ENCODE results near the gene KLHL26. TPM values are rescaled to one million over a fixed set of nuclear protein-coding genes. Genes with fewer than 3 reads are reported as not detected.

Gene KLHL26
- total and polyA plus RNA-seq, 4 donors, result 2.3 to 5.9 (median 2.4) TPM

DNA sequence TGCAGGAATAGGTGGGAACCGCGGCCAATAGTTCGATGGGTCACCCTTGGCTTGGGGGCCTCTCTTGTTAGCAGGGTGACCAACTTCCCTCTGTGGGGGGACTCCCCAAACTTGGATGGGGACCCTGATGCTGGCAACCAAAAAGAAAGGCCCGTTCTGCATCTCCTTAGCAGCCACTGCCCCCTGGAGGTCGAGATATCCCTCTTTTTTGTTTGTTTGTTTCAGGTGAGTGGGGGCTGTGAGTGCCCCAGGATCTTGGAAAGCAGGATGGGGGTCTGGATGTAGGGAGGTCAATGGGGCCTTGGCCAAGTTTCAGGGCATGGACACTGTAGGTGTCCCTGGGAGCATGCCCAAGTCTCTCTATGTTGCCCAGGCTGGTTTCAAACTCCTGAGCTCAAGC lies 39.0 kb downstream of the KLHL26 start:
- Histone ChIP-seq H3K4me3 (ENCODE audit: low read depth in 1 of 3, low read length in 3 of 3) (no peak overlapping the region), H3K9ac (ENCODE audit: low read depth in 1 of 2, low read length in 2 of 2) (no peak overlapping the region), H3K27ac (ENCODE audit: low read depth in 1 of 2, low read length in 2 of 2) (no peak overlapping the region), H3K4me1 (ENCODE audit: control insufficient read depth in 4 of 4, insufficient read depth in 4 of 4, low read length in 3 of 4) (peaks cover 1 to 6% (median 3%) of the 10 kb centered on the region in 4 donors), H3K27me3 (ENCODE audit: control insufficient read depth in 4 of 4, insufficient read depth in 4 of 4, low read length in 3 of 4) (no peaks in the 10 kb centered on the region), H3K36me3 (ENCODE audit: control insufficient read depth in 4 of 4, insufficient read depth in 3 of 4, low read depth in 1 of 4, low read length in 3 of 4) (peaks cover 0 to 2% (median 0%) of the 10 kb centered on the region in 4 donors), H3K9me3 (ENCODE audit: control insufficient read depth in 4 of 4, low read length in 3 of 4) (no peaks in the 10 kb centered on the region)
- DNase-seq (ENCODE audit: low spot score), result no peak
- WGBS, result 57% methylated on average over 5 of the region's 5 CpGs
- TF ChIP-seq TAF1 (conservative IDR thresholded peaks at IDR 0.05) (no peak), RAD21 (IDR thresholded peaks at IDR 0.05) (peak; percentile 48 to 65), FOXA1 (IDR thresholded peaks at IDR 0.05) (no peak)

DNA sequence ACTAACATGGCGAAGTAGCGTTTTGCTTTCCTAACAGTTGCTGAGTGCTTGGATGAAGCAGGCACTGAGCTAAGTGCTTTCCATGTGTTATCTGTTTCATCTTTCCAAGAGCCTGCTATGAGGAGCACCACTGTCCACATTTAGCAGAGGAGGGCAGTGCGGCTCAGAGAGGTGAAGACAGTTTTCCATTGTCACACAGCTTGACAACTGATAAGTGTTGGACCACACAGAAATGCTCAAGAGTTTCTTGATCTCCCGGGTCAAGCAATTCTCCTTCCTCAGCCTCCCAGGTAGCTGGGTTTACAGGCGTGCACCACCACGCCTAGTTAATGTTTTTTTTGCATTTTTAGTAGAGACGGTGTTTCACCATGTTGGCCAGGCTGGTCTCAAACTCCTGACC lies 39.9 kb downstream of the KLHL26 start:
- no peak overlapping the region for H3K9ac ChIP-seq (ENCODE audit: low read depth in 1 of 2, low read length in 2 of 2)
- H3K27ac ChIP-seq (ENCODE audit: low read depth in 1 of 2, low read length in 2 of 2), result no peak overlapping the region
- TF ChIP-seq HNF4A (conservative IDR thresholded peaks at IDR 0.05), result no peak
- TF ChIP-seq RAD21 (IDR thresholded peaks at IDR 0.05), result no peak
- no peak for TF ChIP-seq FOXA2 (IDR thresholded peaks at IDR 0.05)
- TF ChIP-seq, protein P1, sequence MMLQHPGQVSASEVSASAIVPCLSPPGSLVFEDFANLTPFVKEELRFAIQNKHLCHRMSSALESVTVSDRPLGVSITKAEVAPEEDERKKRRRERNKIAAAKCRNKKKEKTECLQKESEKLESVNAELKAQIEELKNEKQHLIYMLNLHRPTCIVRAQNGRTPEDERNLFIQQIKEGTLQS (IDR thresholded peaks at IDR 0.05), result no peak
- TF ChIP-seq JUND (IDR thresholded peaks at IDR 0.05), result no peak
- TF ChIP-seq, protein P2, sequence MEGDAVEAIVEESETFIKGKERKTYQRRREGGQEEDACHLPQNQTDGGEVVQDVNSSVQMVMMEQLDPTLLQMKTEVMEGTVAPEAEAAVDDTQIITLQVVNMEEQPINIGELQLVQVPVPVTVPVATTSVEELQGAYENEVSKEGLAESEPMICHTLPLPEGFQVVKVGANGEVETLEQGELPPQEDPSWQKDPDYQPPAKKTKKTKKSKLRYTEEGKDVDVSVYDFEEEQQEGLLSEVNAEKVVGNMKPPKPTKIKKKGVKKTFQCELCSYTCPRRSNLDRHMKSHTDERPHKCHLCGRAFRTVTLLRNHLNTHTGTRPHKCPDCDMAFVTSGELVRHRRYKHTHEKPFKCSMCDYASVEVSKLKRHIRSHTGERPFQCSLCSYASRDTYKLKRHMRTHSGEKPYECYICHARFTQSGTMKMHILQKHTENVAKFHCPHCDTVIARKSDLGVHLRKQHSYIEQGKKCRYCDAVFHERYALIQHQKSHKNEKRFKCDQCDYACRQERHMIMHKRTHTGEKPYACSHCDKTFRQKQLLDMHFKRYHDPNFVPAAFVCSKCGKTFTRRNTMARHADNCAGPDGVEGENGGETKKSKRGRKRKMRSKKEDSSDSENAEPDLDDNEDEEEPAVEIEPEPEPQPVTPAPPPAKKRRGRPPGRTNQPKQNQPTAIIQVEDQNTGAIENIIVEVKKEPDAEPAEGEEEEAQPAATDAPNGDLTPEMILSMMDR (IDR thresholded peaks at IDR 0.05; ENCODE audit: low read depth, low read length, missing input control), result no peak
- TF ChIP-seq TAF1 (conservative IDR thresholded peaks at IDR 0.05), result no peak
- TF ChIP-seq EGR1 (IDR thresholded peaks at IDR 0.05; ENCODE audit: low read depth in 2 of 2), result no peak
- TF ChIP-seq, protein P3, sequence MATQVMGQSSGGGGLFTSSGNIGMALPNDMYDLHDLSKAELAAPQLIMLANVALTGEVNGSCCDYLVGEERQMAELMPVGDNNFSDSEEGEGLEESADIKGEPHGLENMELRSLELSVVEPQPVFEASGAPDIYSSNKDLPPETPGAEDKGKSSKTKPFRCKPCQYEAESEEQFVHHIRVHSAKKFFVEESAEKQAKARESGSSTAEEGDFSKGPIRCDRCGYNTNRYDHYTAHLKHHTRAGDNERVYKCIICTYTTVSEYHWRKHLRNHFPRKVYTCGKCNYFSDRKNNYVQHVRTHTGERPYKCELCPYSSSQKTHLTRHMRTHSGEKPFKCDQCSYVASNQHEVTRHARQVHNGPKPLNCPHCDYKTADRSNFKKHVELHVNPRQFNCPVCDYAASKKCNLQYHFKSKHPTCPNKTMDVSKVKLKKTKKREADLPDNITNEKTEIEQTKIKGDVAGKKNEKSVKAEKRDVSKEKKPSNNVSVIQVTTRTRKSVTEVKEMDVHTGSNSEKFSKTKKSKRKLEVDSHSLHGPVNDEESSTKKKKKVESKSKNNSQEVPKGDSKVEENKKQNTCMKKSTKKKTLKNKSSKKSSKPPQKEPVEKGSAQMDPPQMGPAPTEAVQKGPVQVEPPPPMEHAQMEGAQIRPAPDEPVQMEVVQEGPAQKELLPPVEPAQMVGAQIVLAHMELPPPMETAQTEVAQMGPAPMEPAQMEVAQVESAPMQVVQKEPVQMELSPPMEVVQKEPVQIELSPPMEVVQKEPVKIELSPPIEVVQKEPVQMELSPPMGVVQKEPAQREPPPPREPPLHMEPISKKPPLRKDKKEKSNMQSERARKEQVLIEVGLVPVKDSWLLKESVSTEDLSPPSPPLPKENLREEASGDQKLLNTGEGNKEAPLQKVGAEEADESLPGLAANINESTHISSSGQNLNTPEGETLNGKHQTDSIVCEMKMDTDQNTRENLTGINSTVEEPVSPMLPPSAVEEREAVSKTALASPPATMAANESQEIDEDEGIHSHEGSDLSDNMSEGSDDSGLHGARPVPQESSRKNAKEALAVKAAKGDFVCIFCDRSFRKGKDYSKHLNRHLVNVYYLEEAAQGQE (IDR thresholded peaks at IDR 0.05), result no peak
- TF ChIP-seq HNF4G (IDR thresholded peaks at IDR 0.05), result no peak
- TF ChIP-seq NR2F2 (IDR thresholded peaks at IDR 0.05), result no peak
- no peak for DNase-seq (ENCODE audit: low spot score)
- peaks cover 0 to 2% (median 0%) of the 10 kb centered on the region in 4 donors for H3K36me3 ChIP-seq (ENCODE audit: control insufficient read depth in 4 of 4, insufficient read depth in 3 of 4, low read depth in 1 of 4, low read length in 3 of 4)
- no peaks in the 10 kb centered on the region for H3K9me3 ChIP-seq (ENCODE audit: control insufficient read depth in 4 of 4, low read length in 3 of 4)
- H3K27me3 ChIP-seq (ENCODE audit: control insufficient read depth in 4 of 4, insufficient read depth in 4 of 4, low read length in 3 of 4), result no peaks in the 10 kb centered on the region
- H3K4me1 ChIP-seq (ENCODE audit: control insufficient read depth in 4 of 4, insufficient read depth in 4 of 4, low read length in 3 of 4), result peaks cover 1 to 6% (median 3%) of the 10 kb centered on the region in 4 donors
- H3K4me3 ChIP-seq (ENCODE audit: low read depth in 1 of 3, low read length in 3 of 3), result no peak overlapping the region
- 88% methylated on average over 7 of the region's 7 CpGs for WGBS

DNA sequence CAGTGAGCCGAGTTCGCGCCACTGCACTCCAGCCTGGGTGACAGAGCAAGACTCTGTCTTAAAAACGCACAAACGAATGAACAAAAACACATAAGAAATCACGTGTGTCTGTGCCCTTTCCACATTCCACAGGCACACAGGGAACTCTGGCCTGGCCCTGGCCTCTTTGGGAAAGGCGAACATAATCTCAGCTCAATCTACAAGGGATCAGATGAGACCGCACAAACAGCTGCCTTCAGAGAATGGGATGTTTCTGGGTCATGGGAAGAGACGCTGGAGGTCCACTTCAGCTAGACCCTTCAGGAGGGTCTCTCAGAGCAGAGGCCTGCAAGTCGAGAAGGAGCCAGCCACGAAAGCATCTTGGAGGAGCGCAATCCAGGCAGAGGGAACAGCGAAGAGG lies 40.3 kb downstream of the KLHL26 start:
- peaks cover 1 to 6% (median 3%) of the 10 kb centered on the region in 4 donors for H3K4me1 ChIP-seq (ENCODE audit: control insufficient read depth in 4 of 4, insufficient read depth in 4 of 4, low read length in 3 of 4)
- H3K9me3 ChIP-seq (ENCODE audit: control insufficient read depth in 4 of 4, low read length in 3 of 4), result no peaks in the 10 kb centered on the region
- DNase-seq (ENCODE audit: low spot score), result no peak
- no peaks in the 10 kb centered on the region for H3K36me3 ChIP-seq (ENCODE audit: control insufficient read depth in 4 of 4, insufficient read depth in 3 of 4, low read depth in 1 of 4, low read length in 3 of 4)
- H3K27ac ChIP-seq (ENCODE audit: low read depth in 1 of 2, low read length in 2 of 2), result no peak overlapping the region
- H3K27me3 ChIP-seq (ENCODE audit: control insufficient read depth in 4 of 4, insufficient read depth in 4 of 4, low read length in 3 of 4), result no peaks in the 10 kb centered on the region
- WGBS, result 82% methylated on average over 13 of the region's 13 CpGs
- H3K4me3 ChIP-seq (ENCODE audit: low read depth in 1 of 3, low read length in 3 of 3), result no peak overlapping the region
- H3K9ac ChIP-seq (ENCODE audit: low read depth in 1 of 2, low read length in 2 of 2), result no peak overlapping the region
- TF ChIP-seq EGR1 (IDR thresholded peaks at IDR 0.05; ENCODE audit: low read depth in 2 of 2) (no peak), TAF1 (conservative IDR thresholded peaks at IDR 0.05) (no peak), HNF4A (conservative IDR thresholded peaks at IDR 0.05) (no peak), RXRA (IDR thresholded peaks at IDR 0.05) (no peak), RAD21 (IDR thresholded peaks at IDR 0.05) (no peak)
- TF ChIP-seq, protein P2 (IDR thresholded peaks at IDR 0.05; ENCODE audit: low read depth, low read length, missing input control), result no peak
- TF ChIP-seq, protein P1 (IDR thresholded peaks at IDR 0.05), result no peak
- TF ChIP-seq, protein P3 (IDR thresholded peaks at IDR 0.05), result no peak

Data from liver (tissue), 9 donors.